Effector CD8-positive, alpha-beta T cell (primary cell): ENCODE results near the gene DUSP3.

Source experiments
- DNase-seq: peaks from one replicate; lab custom pipeline; 2025; lab: John Stamatoyannopoulos, UW
- total RNA-seq, 4 experiments: gene quantifications; one replicate each; lab custom pipeline; 2026; lab: John Stamatoyannopoulos, UW

Gene DUSP3
- 24.3 to 32.1 (median 29.1) reads per million in 4 experiments for total RNA-seq

- DNase-seq: peak; percentile 57
Measured at GRCh38 chr17:43778337-43779144, at the start of gene DUSP3. Gene DUSP3 (minus strand): TSS chr17:43778977. CDS start chr17:43778924, 53 bp downstream.

- no peak for DNase-seq
Measured at GRCh38 chr17:43827596-43827995, 48.8 kb upstream of the DUSP3 start.

GRCh38 chr17:43826206-43826605 lies 47.4 kb upstream of the DUSP3 start:
- no peak for DNase-seq

GRCh38 chr17:43825567-43825966 lies 46.8 kb upstream of the DUSP3 start:
- no peak for DNase-seq

- DNase-seq: no peak
Measured at GRCh38 chr17:43823350-43824084, 44.7 kb upstream of the DUSP3 start.

GRCh38 chr17:43822570-43823190 lies 43.9 kb upstream of the DUSP3 start:
- no peak for DNase-seq

GRCh38 chr17:43820759-43821158 lies 42.0 kb upstream of the DUSP3 start:
- no peak for DNase-seq

- no peak for DNase-seq
Measured at GRCh38 chr17:43818966-43819365, 40.2 kb upstream of the DUSP3 start.

GRCh38 chr17:43817826-43818225 lies 39.0 kb upstream of the DUSP3 start:
- DNase-seq: no peak

GRCh38 chr17:43816336-43817320 lies 37.9 kb upstream of the DUSP3 start:
- no peak for DNase-seq

GRCh38 chr17:43814714-43815113 lies 35.9 kb upstream of the DUSP3 start:
- DNase-seq: no peak

- no peak for DNase-seq
Measured at GRCh38 chr17:43814026-43814425, 35.2 kb upstream of the DUSP3 start.

GRCh38 chr17:43813386-43813785 lies 34.6 kb upstream of the DUSP3 start:
- DNase-seq: no peak

GRCh38 chr17:43812396-43813265 lies 33.9 kb upstream of the DUSP3 start:
- no peak for DNase-seq

- DNase-seq: no peak
Measured at GRCh38 chr17:43810823-43811222, 32.0 kb upstream of the DUSP3 start.

- no peak for DNase-seq
Measured at GRCh38 chr17:43810226-43810715, 31.5 kb upstream of the DUSP3 start.

- no peak for DNase-seq
Measured at GRCh38 chr17:43809121-43809520, 30.3 kb upstream of the DUSP3 start.

GRCh38 chr17:43808076-43808475 lies 29.3 kb upstream of the DUSP3 start:
- DNase-seq: no peak

- DNase-seq: no peak
Measured at GRCh38 chr17:43805117-43805516, 26.3 kb upstream of the DUSP3 start.

GRCh38 chr17:43803758-43804157 lies 25.0 kb upstream of the DUSP3 start:
- no peak for DNase-seq
